K562 (cell line): ENCODE data around the gene GRIA1. TPM values are rescaled to one million over a fixed set of nuclear protein-coding genes. Genes with fewer than 3 reads are reported as not detected.

Source experiments
- ATAC-seq: fragments of 200-7000 bp; cut with Tn5 transposase; 3 replicates; pipeline ENCODE4 v1.9.1; 2020; ENCODE audit warnings: moderate library complexity
- BruUV-seq: library from RNA; stranded (reverse); fragments of 400-500 nt; replicated peaks from 2 replicates; lab custom pipeline; 2021; lab: Mats Ljungman, UMichigan
- CTCF ChIA-PET: fragments of 300-600 bp; formaldehyde crosslinking; extraction: SDS; loops from one replicate; lab custom pipeline; 2021; ENCODE audit warnings: low intra/inter-chr PET ratio; lab: Yijun Ruan, JAX
- POLR2A ChIA-PET: fragments of 300-600, 350-650 bp; sonication (Branson Sonifier 250); formaldehyde crosslinking; extraction: SDS; loops from one replicate; lab custom pipeline; 2021; ENCODE audit warnings: antibody characterized with exemption, inconsistent platforms; lab: Yijun Ruan, JAX
- DNase-seq, 4 experiments: peaks; one replicate each; pipeline versions ENCODE4 v3.0.0 to v3.0.0-alpha.2; 2011 to 2018; ENCODE audit warnings: low spot score in 3 of 4, mixed read lengths in 3 of 4; ENCODE audit errors: extremely low read depth in 1 of 4
- FAIRE-seq: peaks from 2 replicates; lab custom pipeline; 2011; peaks lifted over from hg19 to GRCh38; lab: Jason Lieb, UNC
- H2AFZ ChIP-seq: 2 replicates; pipeline ENCODE4 v1.6.0; 2011; ENCODE audit warnings: low read depth, low read length, control low read depth, inconsistent platforms
- H3K27ac ChIP-seq: fragments of 200-600 bp; 3 replicates; pipeline ENCODE4 v1.8.0; 2011; ENCODE audit warnings: low read depth, mild to moderate bottlenecking, control low read depth, inconsistent platforms, low read length, moderate library complexity, mixed read lengths; ENCODE audit errors: extremely low read depth
- H3K27me3 ChIP-seq, 2 experiments: fragments of 300-600 bp in 1 of 2; 2 replicates in 1 of 2; 3 replicates in 1 of 2; pipeline versions ENCODE4 v1.6.0 to v1.8.0; 2011; ENCODE audit warnings: inconsistent platforms in 2 of 2, low read length in 2 of 2, mild to moderate bottlenecking in 1 of 2, mixed read lengths in 1 of 2, moderate library complexity in 1 of 2; ENCODE audit not compliant: control insufficient read depth in 2 of 2, insufficient read depth in 2 of 2
- H3K36me3 ChIP-seq: fragments of 300-600 bp; 3 replicates; pipeline ENCODE4 v1.8.0; 2011; ENCODE audit warnings: mild to moderate bottlenecking, low read length, inconsistent platforms; ENCODE audit not compliant: control insufficient read depth, insufficient read depth
- H3K4me1 ChIP-seq, 2 experiments: fragments of 200-600 bp in 1 of 2; replicated peaks in 1 of 2; 2 replicates in 1 of 2; 3 replicates in 1 of 2; pipeline versions ENCODE4 v1.5.1 to v1.8.0; 2011; ENCODE audit warnings: inconsistent platforms in 2 of 2, low read length in 2 of 2, mild to moderate bottlenecking in 1 of 2, mixed read lengths in 1 of 2, moderate library complexity in 1 of 2; ENCODE audit not compliant: control insufficient read depth in 2 of 2, insufficient read depth in 2 of 2
- H3K4me2 ChIP-seq: 2 replicates; pipeline ENCODE4 v1.6.1; 2011; ENCODE audit warnings: low read length, control low read depth, inconsistent platforms, mixed read lengths; ENCODE audit not compliant: insufficient read depth
- H3K4me3 ChIP-seq: fragments of 200-600 bp; sonication (generic), shearing (Covaris generic); 2 replicates; pipeline ENCODE4 v1.5.1; 2016; ENCODE audit warnings: control low read depth, inconsistent platforms
- H3K79me2 ChIP-seq: fragments of 200-600 bp; 3 replicates; pipeline ENCODE4 v1.8.0; 2011; ENCODE audit warnings: low read length, inconsistent platforms; ENCODE audit not compliant: control insufficient read depth, insufficient read depth
- H3K9ac ChIP-seq, 2 experiments: 2 replicates each; pipeline versions ENCODE4 v1.6.0 to v1.6.1; 2011; ENCODE audit warnings: low read depth in 2 of 2, low read length in 2 of 2, control low read depth in 1 of 2, inconsistent platforms in 1 of 2, mild to moderate bottlenecking in 1 of 2, mixed read lengths in 1 of 2; ENCODE audit not compliant: insufficient read depth in 1 of 2
- H3K9me1 ChIP-seq: one replicate; pipeline ENCODE4 v1.6.0; 2011; ENCODE audit warnings: inconsistent platforms, mild to moderate bottlenecking, low read length, moderate library complexity; ENCODE audit not compliant: control insufficient read depth, insufficient read depth
- H3K9me3 ChIP-seq: replicated peaks from 2 replicates; pipeline ENCODE4 v1.5.1; 2011; ENCODE audit warnings: low read depth, low read length, inconsistent platforms; ENCODE audit not compliant: control insufficient read depth, insufficient read depth
- H4K20me1 ChIP-seq: replicated peaks from 2 replicates; pipeline ENCODE4 v1.6.1; 2011; ENCODE audit warnings: low read length, inconsistent platforms, mixed read lengths; ENCODE audit not compliant: control insufficient read depth, insufficient read depth
- FOSL1 ChIP-seq: fragments of 200-800 bp; sonication (Bioruptor generic); conservative IDR thresholded peaks from 2 replicates; pipeline ENCODE4 v1.6.1; 2016; ENCODE audit warnings: missing genetic modification characterization, missing compliant biosample characterization
- GABPB1 ChIP-seq: sonication (generic); formaldehyde crosslinking; IDR thresholded peaks from 2 replicates; pipeline ENCODE4 v1.8.0; 2022; ENCODE audit warnings: mild to moderate bottlenecking, missing genetic modification reagents
- KHSRP ChIP-seq: fragments of 450-650 bp; IDR thresholded peaks from 2 replicates; pipeline ENCODE4 v1.6.1; 2017
- MXI1 ChIP-seq: IDR thresholded peaks from 2 replicates; pipeline ENCODE4 v1.6.1; 2011; ENCODE audit warnings: low read depth, mild to moderate bottlenecking, improper control_type of control experiment, low read length
- REST ChIP-seq, 2 experiments: fragments of 450-650 bp; formaldehyde crosslinking in 1 of 2; IDR thresholded peaks; 2 replicates each; pipeline versions ENCODE4 v1.4.0 to v1.6.1; 2014 to 2020; ENCODE audit warnings: mild to moderate bottlenecking in 2 of 2, borderline replicate concordance in 1 of 2, low read depth in 1 of 2
- WGBS: fragments of 100-300 bp; shearing (Covaris generic); methylation state at CpG from one replicate; pipeline ENCODE4 v1.1.6; 2016; ENCODE audit warnings: low coverage, mixed read lengths; ENCODE audit not compliant: insufficient coverage; ENCODE audit errors: missing lambda C conversion rate; 5-methylcytosine and 5-hydroxymethylcytosine counted together
- in situ Hi-C: fragments of 300-500 bp; cut with MboI; formaldehyde crosslinking; loops from 4 replicates; pipeline ENCODE4 v1.15.0; 2018; ENCODE audit warnings: inconsistent platforms, mixed read lengths
- intact Hi-C: fragments of 100-400 bp; cut with micrococcal nuclease; formaldehyde crosslinking; loops from 2 replicates; pipeline ENCODE4 v1.14.2; 2022
- polyA plus RNA-seq, 8 experiments: library from polyadenylated mRNA; depleted of rRNA in 4 of 8; stranded (reverse) in 5 of 8; unstranded in 3 of 8; fragments of >200 nt; fragmentation: Nextera tagmentation in 2 of 8; fragmentation: Illumina TruSeq in 1 of 8; extraction: Ambion mirVana in 2 of 8; extraction: Trizol in 1 of 8; gene quantifications; 2 replicates each; pipeline versions ENCODE4 v1.2.1 to v1.2.3, GENCODE V29; 2011 to 2014; ENCODE audit warnings: inconsistent platforms in 1 of 8, missing spikeins in 1 of 8
- total RNA-seq, 7 experiments: library from RNA; depleted of rRNA in 6 of 7; stranded (reverse); fragments of >200 nt in 6 of 7; fragmentation: Illumina TruSeq in 2 of 7; extraction: Trizol in 2 of 7; gene quantifications; 2 replicates each; pipeline versions ENCODE4 v1.2.1 to v1.2.3, GENCODE V29; 2011 to 2021; ENCODE audit warnings: low replicate concordance in 1 of 7

Gene GRIA1
- total and polyA plus RNA-seq, 9 of the 15 experiments (the other 6 are each of a cell fraction or from before 2014, with no cell fraction given) = not detected

GRCh38 chr5:153559926-153560325 lies 69.5 kb downstream of the GRIA1 start:
- DNase-seq = no peak
- BruUV-seq = no TSS peak
- Histone ChIP-seq H3K27me3 (no peaks in the 10 kb centered on the region), H3K79me2 (no peaks in the 10 kb centered on the region), H3K4me3 (no peak overlapping the region), H4K20me1 (no peaks in the 10 kb centered on the region), H3K4me2 (no peak overlapping the region), H3K4me1 (no peaks in the 10 kb centered on the region), H3K9ac (no peak overlapping the region), H3K9me3 (no peaks in the 10 kb centered on the region), H3K27ac (no peak overlapping the region), H2AFZ (no peak overlapping the region), H3K36me3 (no peaks in the 10 kb centered on the region), H3K9me1 (no peaks in the 10 kb centered on the region)
- 0% methylated on average over 1 of the region's 1 CpG for WGBS
- in situ Hi-C loops (no loop called here), intact Hi-C loops (no loop called here)
- FAIRE-seq = no peak
- ChIA-PET POLR2A (no interaction called here), CTCF (no interaction called here)
- TF ChIP-seq KHSRP (no peak), FOSL1 (no peak), MXI1 (no peak), GABPB1 (CRISPR knock-in tag) (no peak), REST (IDR thresholded peaks at IDR 0.05; ENCODE audit: borderline replicate concordance) (no peak), REST (CRISPR knock-in tag; IDR thresholded peaks at IDR 0.05; ENCODE audit: low read depth) (no peak)
- no peak for ATAC-seq
